Peyer's patch (tissue), 4 donors: Measurements from ENCODE around the gene SYS1.
A peak's percentile ranks its signal among the peaks of the same experiment; 100 is the strongest.

ENCODE experiments used
- CTCF ChIP-seq, 6 experiments: fragments of 450-650 bp in 4 of 6; fragments of 200-600 bp in 2 of 6; sonication (generic) in 1 of 6; IDR thresholded peaks; one replicate each; pipeline ENCODE4 v1.5.1; 2017 to 2019; ENCODE audit warnings: antibody characterized with exemption in 6 of 6, mild to moderate bottlenecking in 3 of 6, moderate library complexity in 1 of 6
- POLR2A ChIP-seq, 2 donors: fragments of 450-650 bp; IDR thresholded peaks; one replicate each; pipeline ENCODE4 v1.5.1; 2017; ENCODE audit warnings: antibody characterized with exemption in 2 of 2, mild to moderate bottlenecking in 2 of 2, moderate library complexity in 2 of 2

- TF ChIP-seq POLR2A (IDR thresholded peaks at IDR 0.05), result peak; percentile 17 to 45
- TF ChIP-seq CTCF (IDR thresholded peaks at IDR 0.05), result no peak
Measured at GRCh38 chr20:45407067-45407745, 44.2 kb downstream of the SYS1 start.
